ENCODE measurements around the gene CCDC117. TPM values are rescaled to one million over a fixed set of nuclear protein-coding genes. Genes with fewer than 3 reads are reported as not detected.

Gene CCDC117
- total RNA-seq, 1 donor, result 23.0 TPM

- DNase-seq (ENCODE audit: low read depth), result no peak
- no peak overlapping the region for H3K4me3 ChIP-seq (ENCODE audit: low read depth, low read length)
- TF ChIP-seq, protein P1, sequence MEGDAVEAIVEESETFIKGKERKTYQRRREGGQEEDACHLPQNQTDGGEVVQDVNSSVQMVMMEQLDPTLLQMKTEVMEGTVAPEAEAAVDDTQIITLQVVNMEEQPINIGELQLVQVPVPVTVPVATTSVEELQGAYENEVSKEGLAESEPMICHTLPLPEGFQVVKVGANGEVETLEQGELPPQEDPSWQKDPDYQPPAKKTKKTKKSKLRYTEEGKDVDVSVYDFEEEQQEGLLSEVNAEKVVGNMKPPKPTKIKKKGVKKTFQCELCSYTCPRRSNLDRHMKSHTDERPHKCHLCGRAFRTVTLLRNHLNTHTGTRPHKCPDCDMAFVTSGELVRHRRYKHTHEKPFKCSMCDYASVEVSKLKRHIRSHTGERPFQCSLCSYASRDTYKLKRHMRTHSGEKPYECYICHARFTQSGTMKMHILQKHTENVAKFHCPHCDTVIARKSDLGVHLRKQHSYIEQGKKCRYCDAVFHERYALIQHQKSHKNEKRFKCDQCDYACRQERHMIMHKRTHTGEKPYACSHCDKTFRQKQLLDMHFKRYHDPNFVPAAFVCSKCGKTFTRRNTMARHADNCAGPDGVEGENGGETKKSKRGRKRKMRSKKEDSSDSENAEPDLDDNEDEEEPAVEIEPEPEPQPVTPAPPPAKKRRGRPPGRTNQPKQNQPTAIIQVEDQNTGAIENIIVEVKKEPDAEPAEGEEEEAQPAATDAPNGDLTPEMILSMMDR (IDR thresholded peaks at IDR 0.05; ENCODE audit: insufficient read depth, low read length), result no peak
Measured at GRCh38 chr22:28791124-28791523, 18.6 kb downstream of the CCDC117 start.

DNA sequence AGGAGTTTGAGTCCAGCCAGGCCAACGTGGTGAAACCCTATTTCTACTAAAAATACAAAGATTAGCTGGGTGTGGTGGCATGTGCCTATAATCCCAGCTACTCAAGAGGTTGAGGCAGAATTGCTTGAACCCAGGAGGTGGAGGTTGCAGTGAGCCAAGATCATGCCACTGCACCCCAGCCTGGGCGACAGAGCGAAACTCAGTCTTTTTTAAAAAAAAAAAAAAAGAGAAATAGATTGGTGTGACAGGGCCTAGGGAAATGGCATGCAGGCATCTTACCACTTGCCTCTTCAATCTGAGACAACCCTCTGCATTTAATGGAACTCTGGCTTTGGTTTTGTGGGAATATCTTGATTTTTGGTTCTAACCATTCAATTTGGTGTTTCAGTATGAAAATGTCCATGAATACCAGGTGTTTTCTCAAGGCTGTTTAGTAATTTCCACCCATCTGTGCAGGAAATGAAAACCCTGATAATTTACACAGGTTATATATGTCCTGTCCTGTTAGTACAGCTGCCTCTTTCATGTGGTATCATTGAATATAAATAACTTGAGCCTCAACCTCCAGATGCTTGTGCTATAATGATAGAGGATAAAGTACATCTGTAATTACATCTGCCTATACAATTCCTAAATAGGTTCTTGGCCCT lies 19.5 kb downstream of the CCDC117 start:
- H3K4me3 ChIP-seq (ENCODE audit: low read depth, low read length), result no peak overlapping the region
- no peak for DNase-seq (ENCODE audit: low read depth)
- TF ChIP-seq, protein P1 (IDR thresholded peaks at IDR 0.05; ENCODE audit: insufficient read depth, low read length), result no peak

GRCh38 chr22:28792491-28793383 lies 20.2 kb downstream of the CCDC117 start:
- TF ChIP-seq, protein P1 (IDR thresholded peaks at IDR 0.05; ENCODE audit: insufficient read depth, low read length), result no peak
- no peak overlapping the region for H3K4me3 ChIP-seq (ENCODE audit: low read depth, low read length)
- DNase-seq (ENCODE audit: low read depth), result no peak

GRCh38 chr22:28793976-28794584 lies 21.6 kb downstream of the CCDC117 start:
- TF ChIP-seq, protein P1 (IDR thresholded peaks at IDR 0.05; ENCODE audit: insufficient read depth, low read length), result no peak
- H3K4me3 ChIP-seq (ENCODE audit: low read depth, low read length), result no peak overlapping the region
- no peak for DNase-seq (ENCODE audit: low read depth)

DNA sequence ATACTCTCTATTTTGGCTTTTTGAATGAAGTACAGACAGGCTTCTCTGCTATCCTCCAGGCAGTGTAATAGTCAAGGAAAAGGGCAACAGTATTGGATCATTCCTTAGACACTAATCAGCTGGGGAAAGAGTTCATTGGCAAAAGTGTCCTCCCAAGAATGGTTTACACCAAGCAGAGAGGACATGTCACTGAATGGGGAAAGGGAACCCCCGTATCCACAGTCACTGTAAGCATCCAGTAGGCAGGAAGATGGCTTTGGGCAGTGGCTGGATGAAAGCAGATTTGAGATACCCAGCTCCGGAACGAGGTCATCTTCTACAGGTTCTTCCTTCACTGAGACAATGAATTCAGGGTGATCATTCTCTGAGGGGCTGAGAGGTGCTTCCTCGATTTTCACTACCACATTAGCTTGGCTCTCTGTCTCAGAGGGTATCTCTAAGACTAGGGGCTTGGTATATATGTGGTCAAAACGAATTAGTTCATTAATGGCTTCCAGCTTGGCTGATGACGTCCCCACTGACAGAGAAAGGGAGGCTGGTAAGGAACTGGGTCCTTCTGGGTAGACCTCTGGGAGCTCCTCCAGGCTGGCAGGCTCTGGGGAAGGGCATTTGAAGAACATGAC lies 22.7 kb downstream of the CCDC117 start:
- no peak for DNase-seq (ENCODE audit: low read depth)
- no peak overlapping the region for H3K4me3 ChIP-seq (ENCODE audit: low read depth, low read length)
- TF ChIP-seq, protein P1 (IDR thresholded peaks at IDR 0.05; ENCODE audit: insufficient read depth, low read length), result no peak
